Parathyroid adenoma (tissue), 2 donors: ENCODE measurements around the gene SMOC2.

Experiments used
- H2AFZ ChIP-seq: fragments of 300-600 bp; sonication (generic); one replicate; pipeline ENCODE4 v1.7.0; 2017; ENCODE audit warnings: antibody characterized with exemption, mild to moderate bottlenecking
- H3K27ac ChIP-seq: fragments of 300-600 bp; sonication (generic); one replicate; pipeline ENCODE4 v1.7.0; 2017
- H3K27me3 ChIP-seq: fragments of 300-600 bp; sonication (generic); one replicate; pipeline ENCODE4 v1.7.0; 2017; ENCODE audit warnings: low read length; ENCODE audit not compliant: control insufficient read depth, insufficient read depth
- H3K36me3 ChIP-seq: fragments of 300-600 bp; sonication (generic); one replicate; pipeline ENCODE4 v1.7.0; 2017; ENCODE audit warnings: low read length; ENCODE audit not compliant: control insufficient read depth, insufficient read depth
- H3K4me1 ChIP-seq: fragments of 300-600 bp; sonication (generic); one replicate; pipeline ENCODE4 v1.7.0; 2017; ENCODE audit warnings: control low read depth
- H3K4me2 ChIP-seq: fragments of 300-600 bp; sonication (generic); one replicate; pipeline ENCODE4 v1.7.0; 2017; ENCODE audit warnings: low read length
- H3K4me3 ChIP-seq: fragments of 300-600 bp; sonication (generic); one replicate; pipeline ENCODE4 v1.7.0; 2017; ENCODE audit warnings: low read depth, low read length
- H3K79me2 ChIP-seq: fragments of 300-600 bp; sonication (generic); one replicate; pipeline ENCODE4 v1.7.0; 2017; ENCODE audit warnings: control low read depth
- H3K9ac ChIP-seq: fragments of 300-600 bp; sonication (generic); one replicate; pipeline ENCODE4 v1.7.0; 2017; ENCODE audit warnings: mild to moderate bottlenecking
- H3K9me3 ChIP-seq: fragments of 300-600 bp; sonication (generic); one replicate; pipeline ENCODE4 v1.7.0; 2017; ENCODE audit warnings: low read length; ENCODE audit not compliant: control insufficient read depth
- TF ChIP-seq, protein P1 (sequence below): fragments of 300-600 bp; sonication (generic); IDR thresholded peaks from one replicate; pipeline ENCODE4 v1.7.0; 2017; ENCODE audit warnings: antibody characterized with exemption, mild to moderate bottlenecking
- donor health status: primary hyperparathyroidism.

The SMOC2 gene

GRCh38 chr6:168513766-168514165 is 72.8 kb downstream of the SMOC2 start:
- Histone ChIP-seq H2AFZ (no peak overlapping the region), H3K36me3 (no peaks in the 10 kb centered on the region), H3K4me2 (no peak overlapping the region), H3K9me3 (no peaks in the 10 kb centered on the region), H3K4me3 (no peak overlapping the region), H3K79me2 (no peaks in the 10 kb centered on the region), H3K4me1 (no peaks in the 10 kb centered on the region), H3K27me3 (no peaks in the 10 kb centered on the region), H3K27ac (no peak overlapping the region), H3K9ac (no peak overlapping the region)
- TF ChIP-seq, protein P1, sequence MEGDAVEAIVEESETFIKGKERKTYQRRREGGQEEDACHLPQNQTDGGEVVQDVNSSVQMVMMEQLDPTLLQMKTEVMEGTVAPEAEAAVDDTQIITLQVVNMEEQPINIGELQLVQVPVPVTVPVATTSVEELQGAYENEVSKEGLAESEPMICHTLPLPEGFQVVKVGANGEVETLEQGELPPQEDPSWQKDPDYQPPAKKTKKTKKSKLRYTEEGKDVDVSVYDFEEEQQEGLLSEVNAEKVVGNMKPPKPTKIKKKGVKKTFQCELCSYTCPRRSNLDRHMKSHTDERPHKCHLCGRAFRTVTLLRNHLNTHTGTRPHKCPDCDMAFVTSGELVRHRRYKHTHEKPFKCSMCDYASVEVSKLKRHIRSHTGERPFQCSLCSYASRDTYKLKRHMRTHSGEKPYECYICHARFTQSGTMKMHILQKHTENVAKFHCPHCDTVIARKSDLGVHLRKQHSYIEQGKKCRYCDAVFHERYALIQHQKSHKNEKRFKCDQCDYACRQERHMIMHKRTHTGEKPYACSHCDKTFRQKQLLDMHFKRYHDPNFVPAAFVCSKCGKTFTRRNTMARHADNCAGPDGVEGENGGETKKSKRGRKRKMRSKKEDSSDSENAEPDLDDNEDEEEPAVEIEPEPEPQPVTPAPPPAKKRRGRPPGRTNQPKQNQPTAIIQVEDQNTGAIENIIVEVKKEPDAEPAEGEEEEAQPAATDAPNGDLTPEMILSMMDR, result no peak

- Histone ChIP-seq H3K4me2 (no peak overlapping the region), H3K4me1 (no peaks in the 10 kb centered on the region), H3K27me3 (no peaks in the 10 kb centered on the region), H3K36me3 (no peaks in the 10 kb centered on the region), H3K27ac (no peak overlapping the region), H3K9ac (no peak overlapping the region), H2AFZ (no peak overlapping the region), H3K4me3 (no peak overlapping the region), H3K79me2 (no peaks in the 10 kb centered on the region), H3K9me3 (no peaks in the 10 kb centered on the region)
- TF ChIP-seq, protein P1, result no peak
Measured at GRCh38 chr6:168514216-168514615, 73.2 kb downstream of the SMOC2 start.

- no peak overlapping the region for H3K27ac ChIP-seq
- TF ChIP-seq, protein P1, result no peak
Measured at GRCh38 chr6:168515376-168515775, 74.4 kb downstream of the SMOC2 start.

GRCh38 chr6:168516944-168517741 is 76.2 kb downstream of the SMOC2 start:
- H3K79me2 ChIP-seq, result no peaks in the 10 kb centered on the region
- H3K36me3 ChIP-seq, result no peaks in the 10 kb centered on the region

More at GRCh38 chr6:168515376-168515775, 74.4 kb downstream of the SMOC2 start:
- Histone ChIP-seq H3K79me2 (no peaks in the 10 kb centered on the region), H3K9ac (no peak overlapping the region), H3K36me3 (no peaks in the 10 kb centered on the region), H3K4me2 (no peak overlapping the region), H2AFZ (no peak overlapping the region), H3K4me3 (no peak overlapping the region), H3K9me3 (no peaks in the 10 kb centered on the region), H3K4me1 (no peaks in the 10 kb centered on the region), H3K27me3 (no peaks in the 10 kb centered on the region)

More at GRCh38 chr6:168516944-168517741, 76.2 kb downstream of the SMOC2 start:
- Histone ChIP-seq H3K4me2 (no peak overlapping the region), H3K27ac (no peak overlapping the region), H2AFZ (no peak overlapping the region), H3K9ac (no peak overlapping the region), H3K4me1 (no peaks in the 10 kb centered on the region), H3K9me3 (no peaks in the 10 kb centered on the region), H3K27me3 (no peaks in the 10 kb centered on the region), H3K4me3 (no peak overlapping the region)
- TF ChIP-seq, protein P1, result no peak
